Keratinocyte (primary cell): Measurements from ENCODE around the gene ITGAE. TPM values are rescaled to one million over a fixed set of nuclear protein-coding genes. Genes with fewer than 3 reads are reported as not detected.

Experiments used
- DNase-seq: peaks from one replicate; pipeline ENCODE4 v3.0.0-alpha.2; 2011; ENCODE audit warnings: low read depth, missing footprints, low spot score
- FAIRE-seq: peaks from 2 replicates; lab custom pipeline; 2011; peaks lifted over from hg19 to GRCh38; lab: Jason Lieb, UNC
- H2AFZ ChIP-seq: 2 replicates; pipeline ENCODE4 v1.6.0; 2012; ENCODE audit warnings: low read length, control low read depth, inconsistent platforms; ENCODE audit not compliant: control insufficient read depth
- H3K27ac ChIP-seq: 2 replicates; pipeline ENCODE4 v1.5.1; 2011; ENCODE audit warnings: low read length; ENCODE audit not compliant: control insufficient read depth, insufficient read depth
- H3K27me3 ChIP-seq: 3 replicates; pipeline ENCODE4 v1.6.0; 2011; ENCODE audit warnings: low read length; ENCODE audit not compliant: control insufficient read depth, insufficient read depth; ENCODE audit errors: extremely low read depth
- H3K36me3 ChIP-seq, 2 experiments: 2 replicates in 1 of 2; 3 replicates in 1 of 2; pipeline ENCODE4 v1.5.1; 2011; ENCODE audit warnings: low read length in 2 of 2, mild to moderate bottlenecking in 1 of 2; ENCODE audit not compliant: control insufficient read depth in 2 of 2, insufficient read depth in 2 of 2; ENCODE audit errors: extremely low read depth in 1 of 2
- H3K4me1 ChIP-seq: 3 replicates; pipeline ENCODE4 v1.5.1; 2011; ENCODE audit warnings: low read length; ENCODE audit not compliant: control insufficient read depth, insufficient read depth; ENCODE audit errors: extremely low read depth
- H3K4me2 ChIP-seq: 3 replicates; pipeline ENCODE4 v1.6.0; 2011; ENCODE audit warnings: low read depth, low read length; ENCODE audit not compliant: control insufficient read depth, insufficient read depth; ENCODE audit errors: extremely low read depth
- H3K4me3 ChIP-seq, 3 experiments: fragments of 200-600 bp in 1 of 3; sonication (generic) in 1 of 3; 2 replicates in 2 of 3; 3 replicates in 1 of 3; pipeline ENCODE4 v1.5.1; 2011 to 2016; ENCODE audit warnings: low read length in 3 of 3, mild to moderate bottlenecking in 3 of 3, control low read depth in 2 of 3, inconsistent platforms in 1 of 3, low read depth in 1 of 3, mixed read lengths in 1 of 3, mixed run types in 1 of 3, moderate library complexity in 1 of 3; ENCODE audit not compliant: control insufficient read depth in 2 of 3, insufficient read depth in 2 of 3; ENCODE audit errors: extremely low read depth in 1 of 3
- H3K79me2 ChIP-seq: 2 replicates; pipeline ENCODE4 v1.6.0; 2012; ENCODE audit warnings: low read length; ENCODE audit not compliant: control insufficient read depth, insufficient read depth
- H3K9ac ChIP-seq: 3 replicates; pipeline ENCODE4 v1.6.0; 2011; ENCODE audit warnings: low read length; ENCODE audit not compliant: control insufficient read depth, insufficient read depth; ENCODE audit errors: extremely low read depth
- H3K9me1 ChIP-seq: 3 replicates; pipeline ENCODE4 v1.6.0; 2011; ENCODE audit warnings: low read length; ENCODE audit not compliant: control insufficient read depth, insufficient read depth; ENCODE audit errors: extremely low read depth
- H3K9me3 ChIP-seq: 2 replicates; pipeline ENCODE4 v1.5.1; 2012; ENCODE audit warnings: low read depth, low read length; ENCODE audit not compliant: control insufficient read depth
- H4K20me1 ChIP-seq: 3 replicates; pipeline ENCODE4 v1.6.0; 2011; ENCODE audit warnings: low read length; ENCODE audit not compliant: control insufficient read depth, insufficient read depth; ENCODE audit errors: extremely low read depth
- CTCF ChIP-seq, 3 experiments: IDR thresholded peaks in 1 of 3; conservative IDR thresholded peaks in 1 of 3; optimal IDR thresholded peaks in 1 of 3; 2 replicates in 2 of 3; 3 replicates in 1 of 3; pipeline versions ENCODE3 to v1.5.1; 2011; ENCODE audit warnings: low read length in 3 of 3, mild to moderate bottlenecking in 3 of 3, moderate library complexity in 2 of 3, control low read depth in 1 of 3, inconsistent platforms in 1 of 3; ENCODE audit not compliant: insufficient read depth in 2 of 3; ENCODE audit errors: extremely low read depth in 1 of 3
- EZH2 ChIP-seq: IDR thresholded peaks from one replicate; pipeline ENCODE4 v1.6.1; 2012; ENCODE audit warnings: inconsistent platforms, mild to moderate bottlenecking, low read length, moderate library complexity
- dilution Hi-C: fragments of 300-500 bp; cut with MboI; formaldehyde crosslinking; loops from one replicate; pipeline ENCODE4 v1.7.0; 2020; ENCODE audit warnings: low sequenced_read_pairs; ENCODE audit not compliant: extremely low pct_ligation_motif_present
- polyA plus RNA-seq, 5 experiments: library from polyadenylated mRNA; depleted of rRNA in 3 of 5; stranded (reverse) in 3 of 5; stranded (forward) in 1 of 5; unstranded in 1 of 5; fragments of >200 nt; gene quantifications; 1 replicate in 1 of 5; 2 replicates in 3 of 5; 3 replicates in 1 of 5; pipeline versions ENCODE4 v1.2.1 to v1.2.3, GENCODE V29; 2011 to 2012; ENCODE audit warnings: missing spikeins in 2 of 5, low read depth in 1 of 5, low replicate concordance in 1 of 5

ITGAE gene
- polyA plus RNA-seq, 1 donor (not counting 4 experiments of a cell fraction or from before 2014, with no cell fraction given), result 66.6 TPM

GRCh38 chr17:3809135-3809534 lies 8.1 kb upstream of the ITGAE start:
- dilution Hi-C loops, result no loop called here
- no peak for TF ChIP-seq EZH2
- no peak for TF ChIP-seq CTCF (optimal IDR thresholded peaks at IDR 0.05 in 1 of 3, IDR thresholded peaks at IDR 0.05 in 1 of 3, conservative IDR thresholded peaks at IDR 0.05 in 1 of 3; ENCODE audit: extremely low read depth in 1 of 3, insufficient read depth in 2 of 3, low read length in 3 of 3)
- H3K9me1 ChIP-seq, result no peaks in the 10 kb centered on the region
- FAIRE-seq (peak; percentile 81), DNase-seq (peak; percentile 84)
- no peaks in the 10 kb centered on the region for H3K79me2 ChIP-seq
- H3K4me1 ChIP-seq, result peaks cover 40% of the 10 kb centered on the region
- H2AFZ ChIP-seq, result no peak overlapping the region
- H3K4me2 ChIP-seq, result peak overlapping the region; percentile 22
- H3K9ac ChIP-seq, result peak overlapping the region; percentile 55
- H4K20me1 ChIP-seq, result no peaks in the 10 kb centered on the region
- peak overlapping the region; percentile 84 for H3K27ac ChIP-seq
- H3K9me3 ChIP-seq, result no peaks in the 10 kb centered on the region
- H3K27me3 ChIP-seq, result no peaks in the 10 kb centered on the region
- no peak overlapping the region for H3K4me3 ChIP-seq
- peaks cover 3 to 28% of the 10 kb centered on the region in 2 experiments for H3K36me3 ChIP-seq

- TF ChIP-seq EZH2, result no peak
- no peak for TF ChIP-seq CTCF (optimal IDR thresholded peaks at IDR 0.05 in 1 of 3, IDR thresholded peaks at IDR 0.05 in 1 of 3, conservative IDR thresholded peaks at IDR 0.05 in 1 of 3; ENCODE audit: extremely low read depth in 1 of 3, insufficient read depth in 2 of 3, low read length in 3 of 3)
These were observed 7.7 kb upstream of the ITGAE start for GRCh38 chr17:3808701-3809100.

More at GRCh38 chr17:3808701-3809100, 7.7 kb upstream of the ITGAE start:
- Histone ChIP-seq H3K4me2 (peak overlapping the region; percentile 22), H3K27me3 (no peaks in the 10 kb centered on the region), H3K4me1 (peaks cover 40% of the 10 kb centered on the region), H3K36me3 (peaks cover 3 to 28% of the 10 kb centered on the region in 2 experiments), H3K4me3 (no peak overlapping the region), H2AFZ (no peak overlapping the region), H3K9ac (peak overlapping the region; percentile 55), H4K20me1 (no peaks in the 10 kb centered on the region), H3K9me3 (no peaks in the 10 kb centered on the region), H3K79me2 (no peaks in the 10 kb centered on the region), H3K27ac (peak overlapping the region; percentile 84), H3K9me1 (no peaks in the 10 kb centered on the region)
- dilution Hi-C loops, result no loop called here
- DNase-seq (peak; percentile 21), FAIRE-seq (peak; percentile 39)
